ENCODE results near the gene LMF1.

LMF1 gene

GRCh38 chr16:998211-998610 is 27.4 kb upstream of the LMF1 start:
- TF ChIP-seq, protein P1, sequence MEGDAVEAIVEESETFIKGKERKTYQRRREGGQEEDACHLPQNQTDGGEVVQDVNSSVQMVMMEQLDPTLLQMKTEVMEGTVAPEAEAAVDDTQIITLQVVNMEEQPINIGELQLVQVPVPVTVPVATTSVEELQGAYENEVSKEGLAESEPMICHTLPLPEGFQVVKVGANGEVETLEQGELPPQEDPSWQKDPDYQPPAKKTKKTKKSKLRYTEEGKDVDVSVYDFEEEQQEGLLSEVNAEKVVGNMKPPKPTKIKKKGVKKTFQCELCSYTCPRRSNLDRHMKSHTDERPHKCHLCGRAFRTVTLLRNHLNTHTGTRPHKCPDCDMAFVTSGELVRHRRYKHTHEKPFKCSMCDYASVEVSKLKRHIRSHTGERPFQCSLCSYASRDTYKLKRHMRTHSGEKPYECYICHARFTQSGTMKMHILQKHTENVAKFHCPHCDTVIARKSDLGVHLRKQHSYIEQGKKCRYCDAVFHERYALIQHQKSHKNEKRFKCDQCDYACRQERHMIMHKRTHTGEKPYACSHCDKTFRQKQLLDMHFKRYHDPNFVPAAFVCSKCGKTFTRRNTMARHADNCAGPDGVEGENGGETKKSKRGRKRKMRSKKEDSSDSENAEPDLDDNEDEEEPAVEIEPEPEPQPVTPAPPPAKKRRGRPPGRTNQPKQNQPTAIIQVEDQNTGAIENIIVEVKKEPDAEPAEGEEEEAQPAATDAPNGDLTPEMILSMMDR (IDR thresholded peaks at IDR 0.05; ENCODE audit: insufficient read depth, low read length, missing control alignments) = no peak
- no peak overlapping the region for H3K4me3 ChIP-seq (ENCODE audit: low read depth, low read length)
- no peak for DNase-seq (ENCODE audit: low read depth, low spot score)
- POLR2A ChIA-PET = interaction anchor here (1.2 kb wide), 1 partner anchor 16 kb away, joined by 3 read pairs; the partner anchor contains the start of gene SOX8
- CTCF ChIA-PET = interaction anchor here (1.2 kb wide), 1 partner anchor 59 kb away, joined by 3 read pairs; no protein-coding TSS in a partner anchor

DNA sequence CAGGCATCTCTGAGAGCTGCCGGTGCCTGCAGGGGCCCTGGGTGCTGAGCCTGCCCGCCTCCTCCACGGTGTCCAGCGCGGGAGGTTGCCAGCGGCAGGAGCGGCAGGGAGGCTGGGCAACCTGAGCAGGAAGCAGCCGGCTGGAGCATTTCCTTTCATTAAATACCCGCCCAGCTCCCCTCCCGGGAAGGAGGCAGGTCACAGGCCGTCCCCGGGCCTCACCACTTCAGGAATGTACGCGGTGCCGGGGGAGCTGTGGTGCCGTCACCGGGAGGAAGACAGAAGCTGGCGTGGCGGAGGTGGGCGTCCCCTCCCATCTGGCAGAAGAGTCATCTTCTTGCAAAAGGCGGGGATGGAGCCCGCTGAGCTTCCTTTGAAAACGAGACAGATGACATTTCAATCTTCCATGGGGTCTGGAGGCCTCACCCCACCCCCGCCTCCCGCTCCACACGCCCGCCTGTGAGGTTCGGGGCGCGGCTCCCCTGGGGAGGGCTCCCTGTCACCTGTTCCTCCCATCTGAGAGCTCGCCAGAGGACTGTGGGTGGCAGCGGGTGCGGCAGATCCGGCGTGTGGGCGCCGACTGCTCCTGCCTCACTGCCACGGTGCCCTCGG is 26.8 kb upstream of the LMF1 start:
- no peak for DNase-seq (ENCODE audit: low read depth, low spot score)
- ChIA-PET POLR2A (interaction anchor here (1.2 kb wide), 1 partner anchor 16 kb away, joined by 3 read pairs; the partner anchor contains the start of gene SOX8), CTCF (no interaction called here)
- peak overlapping the region; percentile 8 for H3K4me3 ChIP-seq (ENCODE audit: low read depth, low read length)
- TF ChIP-seq, protein P1 (IDR thresholded peaks at IDR 0.05; ENCODE audit: insufficient read depth, low read length, missing control alignments) = no peak

DNA sequence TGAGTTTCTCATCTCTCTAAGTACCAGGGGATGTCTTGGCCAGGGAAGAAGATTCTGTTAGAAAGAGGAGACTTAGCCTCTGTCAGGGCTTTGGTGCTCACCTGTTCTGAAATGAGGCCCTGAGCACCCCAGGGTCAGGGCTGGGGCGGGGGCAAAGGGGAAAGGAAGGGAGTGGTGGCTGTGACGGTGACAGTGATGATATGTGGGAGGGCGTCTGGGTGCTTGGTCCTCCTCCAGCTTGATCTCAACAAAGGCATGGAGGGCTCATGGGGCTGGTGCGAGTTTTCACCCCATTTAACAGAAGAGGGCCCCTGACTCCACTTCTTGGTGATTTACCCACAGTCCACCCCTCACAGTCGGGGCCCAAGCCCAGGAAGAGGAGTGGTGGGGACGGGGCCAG is 25.9 kb upstream of the LMF1 start:
- CTCF ChIA-PET = no interaction called here
- H3K4me3 ChIP-seq (ENCODE audit: low read depth, low read length) = no peak overlapping the region
- POLR2A ChIA-PET = no interaction called here
- no peak for DNase-seq (ENCODE audit: low read depth, low spot score)
- TF ChIP-seq, protein P1 (IDR thresholded peaks at IDR 0.05; ENCODE audit: insufficient read depth, low read length, missing control alignments) = no peak

- DNase-seq (ENCODE audit: low read depth, low spot score) = no peak
- ChIA-PET POLR2A (no interaction called here), CTCF (interaction anchor here (1.3 kb wide), 1 partner anchor 60 kb away, joined by 4 read pairs; no protein-coding TSS in a partner anchor)
- H3K4me3 ChIP-seq (ENCODE audit: low read depth, low read length) = no peak overlapping the region
- TF ChIP-seq, protein P1 (IDR thresholded peaks at IDR 0.05; ENCODE audit: insufficient read depth, low read length, missing control alignments) = no peak
Measured at GRCh38 chr16:995783-996182, 25.0 kb upstream of the LMF1 start.

GRCh38 chr16:995087-995486 is 24.3 kb upstream of the LMF1 start:
- ChIA-PET CTCF (interaction anchor here (1.3 kb wide), 1 partner anchor 60 kb away, joined by 4 read pairs; no protein-coding TSS in a partner anchor), POLR2A (no interaction called here)

DNA sequence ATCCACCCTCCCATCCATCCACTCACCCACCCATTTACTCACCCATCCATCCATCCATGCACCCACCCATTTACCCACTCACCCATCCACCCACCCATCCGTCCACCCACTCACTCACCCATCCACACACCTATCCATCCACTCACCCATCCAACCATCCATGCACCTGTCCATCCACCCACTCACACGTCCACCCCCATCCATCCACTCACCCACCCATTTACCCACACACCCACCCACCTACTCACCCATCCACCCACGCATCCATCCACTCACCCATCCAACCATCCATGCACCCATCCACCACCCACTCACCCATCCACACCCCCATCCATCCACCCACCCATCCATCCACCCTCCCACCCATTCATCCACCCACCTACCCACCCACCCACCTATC is 22.9 kb upstream of the LMF1 start:
- ChIA-PET CTCF (no interaction called here), POLR2A (no interaction called here)
- DNase-seq (ENCODE audit: low read depth, low spot score) = no peak
- H3K4me3 ChIP-seq (ENCODE audit: low read depth, low read length) = no peak overlapping the region
- TF ChIP-seq, protein P1 (IDR thresholded peaks at IDR 0.05; ENCODE audit: insufficient read depth, low read length, missing control alignments) = no peak

More at GRCh38 chr16:995087-995486, 24.3 kb upstream of the LMF1 start:
- no peak overlapping the region for H3K4me3 ChIP-seq (ENCODE audit: low read depth, low read length)
- TF ChIP-seq, protein P1 (IDR thresholded peaks at IDR 0.05; ENCODE audit: insufficient read depth, low read length, missing control alignments) = no peak
- no peak for DNase-seq (ENCODE audit: low read depth, low spot score)
